Thymus (tissue), 11 donors: ENCODE data around the gene ARMH4. TPM values are rescaled to one million over a fixed set of nuclear protein-coding genes. Genes with fewer than 3 reads are reported as not detected.

Source experiments
- DNase-seq, 9 donors: peaks; one replicate each; pipeline ENCODE4 v3.0.0-alpha.2; 2013; ENCODE audit warnings: low spot score in 9 of 9, low read depth in 6 of 9, missing footprints in 1 of 9
- H3K27ac ChIP-seq, 2 donors: one replicate each; pipeline ENCODE4 v1.5.1; 2013; ENCODE audit warnings: control low read depth in 1 of 2, low read depth in 1 of 2, low read length in 1 of 2, mild to moderate bottlenecking in 1 of 2, moderate library complexity in 1 of 2
- H3K27me3 ChIP-seq, 2 donors: one replicate each; pipeline ENCODE4 v1.5.1; 2013; ENCODE audit warnings: low read length in 1 of 2; ENCODE audit not compliant: control insufficient read depth in 2 of 2, insufficient read depth in 1 of 2
- H3K36me3 ChIP-seq, 2 donors: one replicate each; pipeline ENCODE4 v1.5.1; 2013; ENCODE audit warnings: low read length in 1 of 2, mild to moderate bottlenecking in 1 of 2, moderate library complexity in 1 of 2; ENCODE audit not compliant: control insufficient read depth in 2 of 2, insufficient read depth in 2 of 2
- H3K4me1 ChIP-seq, 2 donors: one replicate each; pipeline ENCODE4 v1.5.1; 2013; ENCODE audit warnings: low read length in 2 of 2; ENCODE audit not compliant: control insufficient read depth in 2 of 2, insufficient read depth in 2 of 2
- H3K4me3 ChIP-seq, 2 donors: one replicate each; pipeline ENCODE4 v1.5.1; 2013; ENCODE audit warnings: low read length in 2 of 2, control low read depth in 1 of 2, mild to moderate bottlenecking in 1 of 2
- H3K9me3 ChIP-seq, 2 donors: one replicate each; pipeline ENCODE4 v1.5.1; 2013; ENCODE audit warnings: low read length in 1 of 2, mild to moderate bottlenecking in 1 of 2; ENCODE audit not compliant: control insufficient read depth in 2 of 2, insufficient read depth in 1 of 2
- WGBS: extraction: QIAGEN DNeasy Blood & Tissue Kit; methylation state at CpG from one replicate; pipeline ENCODE4 v1.1.7; 2013; 5-methylcytosine and 5-hydroxymethylcytosine counted together
- polyA plus RNA-seq: library from polyadenylated mRNA; stranded (reverse); fragments of 200-250 nt; gene quantifications from one replicate; pipeline ENCODE4 v1.2.3, GENCODE V29; 2013
- total RNA-seq: library from RNA; stranded (reverse); fragments of 120-200 nt; gene quantifications from one replicate; pipeline ENCODE4 v1.2.4, GENCODE V29; 2013
- donor health status: healthy.

The ARMH4 gene
- total and polyA plus RNA-seq, 2 donors = 0.82 to 1.6 TPM

DNA sequence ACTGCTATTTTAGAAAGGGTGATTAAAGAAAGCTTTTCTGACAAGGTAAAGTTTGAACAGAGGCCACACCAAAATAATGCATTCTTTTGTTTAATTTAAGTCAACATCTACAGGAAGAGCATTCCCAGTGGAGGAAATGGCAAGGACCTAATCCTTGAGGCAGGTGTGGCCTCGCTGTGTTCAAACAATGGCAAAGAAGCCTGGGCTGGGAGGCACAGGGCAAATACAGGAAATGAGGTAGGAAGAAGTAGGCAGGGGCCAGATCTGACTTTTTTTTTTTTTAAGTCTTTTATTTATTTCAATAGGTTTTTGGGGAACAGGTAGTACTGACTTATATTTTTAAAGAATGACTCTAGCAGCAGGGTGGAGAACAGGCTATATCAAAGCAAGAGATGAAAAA is 53.5 kb downstream of the ARMH4 start:
- no peaks in the 10 kb centered on the region for H3K36me3 ChIP-seq
- no peaks in the 10 kb centered on the region for H3K9me3 ChIP-seq
- no peaks in the 10 kb centered on the region for H3K27me3 ChIP-seq
- H3K4me3 ChIP-seq = no peak overlapping the region
- no peaks in the 10 kb centered on the region for H3K4me1 ChIP-seq
- no peak for DNase-seq
- WGBS = 0% methylated on average over 1 of the region's 1 CpG
- no peak overlapping the region for H3K27ac ChIP-seq

DNA sequence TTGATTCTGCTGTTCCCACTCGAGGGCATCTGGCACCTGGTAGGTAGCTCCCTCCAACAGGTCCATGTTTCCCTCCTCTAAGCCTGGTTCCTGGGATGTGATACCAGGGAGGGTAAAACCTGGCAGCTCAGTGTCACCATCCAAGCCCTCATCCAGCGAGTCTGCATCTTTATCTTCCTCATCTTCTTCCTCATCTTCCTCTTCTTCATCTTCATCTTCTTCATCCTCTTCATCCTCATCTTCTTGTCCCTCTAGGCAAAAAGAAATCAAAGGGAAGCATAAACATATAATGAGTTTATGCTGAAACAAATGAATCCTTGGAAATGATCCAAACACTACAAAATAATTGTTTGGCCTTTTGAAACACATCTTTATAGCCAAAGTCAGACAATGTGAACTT is 55.3 kb downstream of the ARMH4 start:
- Histone ChIP-seq H3K36me3 (no peaks in the 10 kb centered on the region), H3K4me3 (no peak overlapping the region), H3K27me3 (no peaks in the 10 kb centered on the region), H3K27ac (no peak overlapping the region), H3K4me1 (no peaks in the 10 kb centered on the region), H3K9me3 (no peaks in the 10 kb centered on the region)
- WGBS = 84% methylated on average over 2 of the region's 2 CpGs
- DNase-seq = no peak

DNA sequence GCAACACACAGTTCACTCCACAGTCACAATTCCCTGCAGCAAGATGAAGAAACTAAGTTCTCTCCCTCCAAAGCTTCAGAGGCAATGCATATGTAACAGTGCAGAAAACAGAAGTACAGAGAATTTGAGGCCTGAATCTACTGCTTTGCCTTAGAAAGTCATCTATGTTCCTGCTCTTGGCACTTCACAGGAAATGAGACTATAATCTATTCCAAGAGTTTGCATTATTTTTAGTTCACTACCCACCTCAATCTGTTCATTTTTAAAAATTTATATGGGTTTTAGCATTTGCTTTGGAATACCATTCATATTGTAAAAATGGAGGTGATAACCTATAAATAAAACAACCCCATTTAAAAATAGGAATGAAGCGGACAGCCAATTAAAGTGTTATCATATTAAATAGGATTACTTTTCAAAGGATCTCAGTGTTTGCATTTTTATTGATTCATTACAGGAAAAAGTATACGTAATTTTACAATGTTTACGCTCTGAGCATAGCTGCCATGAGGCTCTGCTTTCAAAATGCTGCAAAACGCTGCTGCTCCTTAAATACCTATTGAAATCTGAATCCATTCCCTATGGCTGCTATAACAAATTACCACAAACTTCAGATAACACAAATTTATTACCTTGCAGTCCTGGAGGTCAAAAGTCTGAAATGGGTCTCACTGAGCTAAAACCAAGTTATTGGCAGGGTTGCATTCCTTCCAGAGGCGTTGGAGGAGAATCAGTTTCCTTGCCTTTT is 60.0 kb downstream of the ARMH4 start:
- no peaks in the 10 kb centered on the region for H3K9me3 ChIP-seq
- H3K27ac ChIP-seq = no peak overlapping the region
- 88% methylated on average over 5 of the region's 5 CpGs for WGBS
- no peaks in the 10 kb centered on the region for H3K4me1 ChIP-seq
- no peak overlapping the region for H3K4me3 ChIP-seq
- no peaks in the 10 kb centered on the region for H3K27me3 ChIP-seq
- no peaks in the 10 kb centered on the region for H3K36me3 ChIP-seq
- DNase-seq = no peak

DNA sequence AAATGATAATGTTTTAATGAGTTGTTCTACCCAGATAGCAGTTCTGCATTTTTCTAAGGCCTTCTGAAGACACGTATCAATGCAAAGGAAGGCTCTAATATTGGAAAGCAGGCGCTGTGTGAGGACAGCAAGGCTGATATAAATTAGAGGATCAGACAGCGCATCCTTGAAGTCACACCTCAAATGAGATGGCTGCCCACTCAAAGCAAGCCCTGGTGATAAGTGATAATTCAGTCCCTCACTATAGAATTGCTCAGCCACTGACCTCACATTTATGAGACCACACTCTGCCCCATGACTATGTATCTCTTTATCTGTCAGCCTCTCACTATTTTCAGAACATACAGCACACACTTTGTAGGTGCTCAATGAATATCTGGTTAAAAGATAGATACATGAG is 62.4 kb downstream of the ARMH4 start:
- Histone ChIP-seq H3K27ac (no peak overlapping the region), H3K27me3 (no peaks in the 10 kb centered on the region), H3K9me3 (no peaks in the 10 kb centered on the region), H3K36me3 (no peaks in the 10 kb centered on the region), H3K4me3 (no peak overlapping the region), H3K4me1 (no peaks in the 10 kb centered on the region)
- WGBS = 96% methylated on average over 3 of the region's 3 CpGs
- no peak for DNase-seq

DNA sequence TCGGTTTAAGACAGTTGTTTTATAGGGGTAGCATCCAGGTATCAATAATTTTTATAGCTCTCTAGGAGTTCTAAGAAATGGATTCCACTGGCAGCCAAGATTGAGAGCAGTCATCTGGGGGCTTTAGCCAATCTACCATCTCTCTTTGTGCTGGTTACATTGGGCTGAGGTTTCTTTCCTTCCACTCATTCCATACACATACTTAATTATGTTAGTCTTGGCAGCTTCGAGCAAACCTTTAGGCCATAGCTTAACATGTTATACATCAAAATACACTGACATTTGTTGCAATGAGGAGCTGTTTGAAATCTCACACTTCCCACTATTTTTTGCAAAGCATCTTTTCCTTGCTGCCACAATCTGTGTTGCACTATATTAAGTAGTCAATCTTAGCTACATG is 63.1 kb downstream of the ARMH4 start:
- H3K36me3 ChIP-seq = no peaks in the 10 kb centered on the region
- WGBS = 91% methylated on average over 2 of the region's 2 CpGs
- H3K9me3 ChIP-seq = no peaks in the 10 kb centered on the region
- H3K27ac ChIP-seq = no peak overlapping the region
- H3K4me3 ChIP-seq = no peak overlapping the region
- H3K27me3 ChIP-seq = no peaks in the 10 kb centered on the region
- H3K4me1 ChIP-seq = no peaks in the 10 kb centered on the region
- DNase-seq = no peak

DNA sequence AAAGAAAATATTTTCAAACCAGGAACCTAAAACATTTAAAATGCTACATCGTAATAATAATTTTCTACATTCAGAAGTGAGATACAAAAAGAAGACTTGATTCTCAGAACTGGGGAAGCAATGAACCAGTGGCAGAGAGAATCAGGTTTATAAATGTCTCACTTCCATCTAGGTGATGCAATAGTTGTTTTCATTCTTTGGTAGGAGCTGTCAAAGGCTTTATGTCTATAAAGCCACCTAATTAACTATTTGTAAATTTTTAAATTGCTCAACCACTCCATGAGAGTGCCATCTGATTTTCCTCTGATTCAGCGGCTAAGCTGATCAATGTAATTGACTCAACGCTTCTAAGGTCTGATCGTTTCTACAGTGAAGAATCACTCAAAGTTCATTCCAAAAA is 66.1 kb downstream of the ARMH4 start:
- WGBS = 72% methylated on average over 4 of the region's 4 CpGs
- Histone ChIP-seq H3K27ac (no peak overlapping the region), H3K27me3 (no peaks in the 10 kb centered on the region), H3K36me3 (no peaks in the 10 kb centered on the region), H3K4me3 (no peak overlapping the region), H3K9me3 (no peaks in the 10 kb centered on the region), H3K4me1 (no peaks in the 10 kb centered on the region)
- no peak for DNase-seq

DNA sequence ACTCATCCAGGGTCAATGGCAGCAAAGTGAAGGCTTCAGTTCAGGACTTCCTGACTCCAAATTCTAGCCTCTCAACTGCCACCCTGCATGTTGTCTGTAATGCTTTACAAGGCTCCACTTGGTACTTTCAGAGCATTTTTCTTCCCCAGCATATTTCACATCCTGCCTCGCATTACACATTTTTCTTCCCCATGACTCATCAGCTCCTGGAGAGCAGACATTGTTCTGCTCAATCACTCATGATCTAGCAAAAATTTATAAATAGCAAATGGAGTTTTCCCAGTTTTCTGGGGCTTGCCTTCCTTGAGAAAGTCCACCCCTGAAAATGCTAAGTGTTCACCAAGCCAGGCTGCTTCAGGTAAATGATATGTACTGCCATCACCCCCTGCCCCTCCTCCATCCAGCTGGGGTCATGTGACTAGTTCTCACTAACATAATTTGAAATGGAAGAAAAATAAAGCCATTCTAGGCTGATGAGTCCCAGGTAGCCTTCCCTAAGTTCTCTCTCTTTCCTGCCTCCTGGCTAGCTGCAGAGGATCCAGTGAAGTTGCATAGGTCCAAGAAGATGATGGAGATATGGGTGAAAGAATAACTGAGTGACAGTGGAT is 69.4 kb downstream of the ARMH4 start:
- Histone ChIP-seq H3K9me3 (no peaks in the 10 kb centered on the region), H3K4me1 (no peaks in the 10 kb centered on the region), H3K36me3 (no peaks in the 10 kb centered on the region), H3K27ac (no peak overlapping the region), H3K27me3 (no peaks in the 10 kb centered on the region), H3K4me3 (no peak overlapping the region)
- 28% methylated on average over 1 of the region's 1 CpG for WGBS
- no peak for DNase-seq

DNA sequence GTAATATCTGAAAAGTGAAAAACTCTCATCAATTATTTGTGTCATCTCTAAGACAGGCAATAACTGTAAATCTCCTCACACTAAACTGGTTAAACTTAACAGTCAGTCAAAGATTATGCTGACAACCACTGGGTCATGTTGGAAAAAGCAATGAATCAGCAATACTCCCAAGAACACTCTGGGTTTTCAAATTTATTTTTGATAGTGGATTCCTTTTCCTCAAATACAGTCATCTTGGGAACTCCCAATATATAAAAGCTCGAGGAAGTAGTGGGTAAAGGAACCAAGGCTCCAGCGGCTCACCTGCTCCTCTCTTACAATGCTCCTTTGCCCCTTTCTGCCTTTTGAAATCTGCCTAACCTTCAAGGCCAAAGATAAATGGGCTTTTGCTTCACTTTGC is 70.0 kb downstream of the ARMH4 start:
- no peaks in the 10 kb centered on the region for H3K4me1 ChIP-seq
- DNase-seq = no peak
- WGBS = 98% methylated on average over 2 of the region's 2 CpGs
- H3K36me3 ChIP-seq = no peaks in the 10 kb centered on the region
- no peaks in the 10 kb centered on the region for H3K27me3 ChIP-seq
- H3K4me3 ChIP-seq = no peak overlapping the region
- H3K9me3 ChIP-seq = no peaks in the 10 kb centered on the region
- H3K27ac ChIP-seq = no peak overlapping the region

DNA sequence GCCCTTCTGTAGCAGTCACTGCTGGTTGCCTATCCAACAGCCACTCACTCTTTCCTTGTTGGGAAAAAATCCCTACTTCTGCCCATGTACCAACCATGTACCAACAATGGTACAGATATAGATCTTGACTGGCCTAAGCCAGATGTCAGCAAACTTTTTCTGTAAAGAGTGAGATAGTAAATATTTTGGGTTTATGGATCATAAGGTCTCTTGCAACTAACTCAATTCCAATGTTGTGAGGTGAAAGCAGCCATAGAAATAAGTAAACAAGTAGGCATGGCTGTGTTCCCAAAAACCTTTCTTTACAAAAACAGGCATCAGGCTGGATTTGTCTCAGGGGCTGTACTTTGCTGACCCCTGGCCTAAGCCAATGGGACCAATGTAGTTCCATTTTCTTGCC is 73.5 kb downstream of the ARMH4 start:
- Histone ChIP-seq H3K27ac (no peak overlapping the region), H3K36me3 (no peaks in the 10 kb centered on the region), H3K27me3 (no peaks in the 10 kb centered on the region), H3K9me3 (no peaks in the 10 kb centered on the region), H3K4me3 (no peak overlapping the region), H3K4me1 (no peaks in the 10 kb centered on the region)
- DNase-seq = no peak
